Endometrial microvascular endothelial cells (primary cell): ENCODE results near the gene PTCD3. TPM values are rescaled to one million over a fixed set of nuclear protein-coding genes. Genes with fewer than 3 reads are reported as not detected.

Experiments used
- in situ Hi-C: cut with HindIII; loops from 2 replicates; pipeline ENCODE4 v1.10.0; 2017; ENCODE audit warnings: low sequenced_read_pairs, low pct_unique_long_range_greater_than_20kb; ENCODE audit errors: inconsistent ontology term
- total RNA-seq: library from RNA; depleted of rRNA; stranded (reverse); fragments of >200 nt; gene quantifications from one replicate; pipeline ENCODE4 v1.2.3, GENCODE V29; 2015; ENCODE audit errors: inconsistent ontology term

Gene PTCD3
- total RNA-seq, 1 donor from 2014 or later: 54.7 TPM

DNA sequence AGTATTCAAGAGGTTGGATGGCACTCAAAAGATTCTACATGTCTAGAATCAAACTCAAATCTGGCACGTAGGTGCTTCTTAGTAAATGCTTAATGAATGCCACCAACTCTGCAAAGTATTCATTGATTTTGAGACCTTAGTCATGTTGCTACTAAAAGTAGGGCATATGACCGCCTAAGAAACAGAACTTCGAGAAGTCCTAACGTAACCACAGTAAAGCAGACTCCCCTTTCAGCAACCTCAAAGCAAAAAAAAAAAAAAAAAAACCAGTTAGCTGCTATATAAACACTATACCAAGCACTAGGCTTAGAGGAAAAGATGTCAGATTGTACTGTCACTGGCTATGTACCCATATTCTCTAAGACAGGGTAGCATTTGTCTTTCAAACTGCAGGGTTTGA is 33.9 kb downstream of the PTCD3 start:
- in situ Hi-C loops: no loop called here

DNA sequence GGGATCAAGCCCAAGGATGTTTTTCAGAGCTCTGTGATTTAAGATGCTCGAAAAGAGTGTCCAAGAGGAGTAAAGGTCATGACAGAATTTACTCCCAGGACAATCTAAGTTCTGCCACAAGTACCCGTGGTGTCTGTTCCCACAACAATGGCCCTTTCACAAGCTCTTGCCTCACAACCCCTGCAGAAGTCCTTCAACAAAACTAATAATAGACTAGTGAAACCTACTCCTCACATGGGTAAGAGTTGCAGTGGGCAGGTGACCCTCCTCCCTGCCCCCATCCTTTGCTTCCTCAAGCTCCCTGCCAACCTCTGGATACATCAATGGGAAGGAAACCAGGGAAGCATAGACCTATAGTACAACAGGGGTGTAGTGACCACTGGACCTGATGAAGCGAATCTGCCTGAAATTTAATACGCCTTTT is 34.9 kb downstream of the PTCD3 start:
- in situ Hi-C loops: no loop called here

DNA sequence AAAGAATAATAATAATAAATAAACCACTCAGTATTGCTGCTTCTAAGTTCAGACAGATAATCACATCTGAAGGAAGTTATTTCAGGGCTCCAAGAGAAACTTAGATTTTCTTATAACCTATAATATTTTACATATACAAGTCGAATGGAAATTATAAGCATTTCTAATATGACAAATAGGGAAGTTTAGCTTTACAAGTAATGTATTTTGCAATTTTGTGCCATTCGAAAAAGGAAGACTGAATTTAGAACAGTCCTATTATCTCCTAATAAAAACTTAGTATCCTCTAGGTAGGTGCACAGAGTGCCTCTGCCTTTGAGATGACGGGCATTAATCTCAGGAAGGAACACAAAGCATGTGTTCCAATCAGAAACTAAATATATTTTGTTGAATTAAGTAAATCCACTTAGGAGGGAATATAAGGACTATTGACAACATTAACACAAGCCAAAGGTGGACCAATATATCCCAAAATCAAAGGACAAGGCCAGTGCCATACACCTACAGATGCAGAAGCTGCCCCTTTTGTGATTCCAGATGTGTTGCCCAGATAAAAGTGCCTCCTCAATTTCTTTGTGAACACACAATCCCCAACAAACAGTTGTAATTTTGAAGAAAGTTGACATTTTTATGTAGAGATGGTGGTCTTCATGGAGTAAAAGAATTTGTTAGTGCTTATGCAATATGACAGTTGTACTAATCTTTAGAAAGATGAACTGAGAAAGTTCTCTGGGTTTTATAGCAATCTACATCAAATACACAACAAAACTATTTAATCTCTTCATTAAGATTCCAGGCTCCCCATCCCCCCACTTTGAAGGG is 36.6 kb downstream of the PTCD3 start:
- in situ Hi-C loops: no loop called here

DNA sequence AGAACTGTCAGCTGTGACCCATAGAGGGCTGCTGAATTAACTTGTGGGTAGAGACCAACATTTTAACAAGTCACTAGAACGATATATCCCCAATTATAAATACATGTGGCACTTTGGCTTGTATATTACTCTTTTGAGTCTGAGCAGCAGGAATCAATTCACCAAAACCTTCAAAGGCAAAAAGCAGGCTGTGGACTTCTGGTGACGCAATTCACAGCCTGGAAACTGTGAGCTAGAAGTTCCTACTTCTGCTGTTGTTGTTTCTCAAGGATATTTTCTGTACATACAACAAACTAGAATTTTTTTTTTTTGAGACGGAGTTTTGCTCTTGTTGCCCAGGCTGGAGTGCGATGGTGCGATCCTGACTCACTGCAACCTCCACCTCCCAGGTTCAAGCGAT is 37.3 kb downstream of the PTCD3 start:
- in situ Hi-C loops: no loop called here

DNA sequence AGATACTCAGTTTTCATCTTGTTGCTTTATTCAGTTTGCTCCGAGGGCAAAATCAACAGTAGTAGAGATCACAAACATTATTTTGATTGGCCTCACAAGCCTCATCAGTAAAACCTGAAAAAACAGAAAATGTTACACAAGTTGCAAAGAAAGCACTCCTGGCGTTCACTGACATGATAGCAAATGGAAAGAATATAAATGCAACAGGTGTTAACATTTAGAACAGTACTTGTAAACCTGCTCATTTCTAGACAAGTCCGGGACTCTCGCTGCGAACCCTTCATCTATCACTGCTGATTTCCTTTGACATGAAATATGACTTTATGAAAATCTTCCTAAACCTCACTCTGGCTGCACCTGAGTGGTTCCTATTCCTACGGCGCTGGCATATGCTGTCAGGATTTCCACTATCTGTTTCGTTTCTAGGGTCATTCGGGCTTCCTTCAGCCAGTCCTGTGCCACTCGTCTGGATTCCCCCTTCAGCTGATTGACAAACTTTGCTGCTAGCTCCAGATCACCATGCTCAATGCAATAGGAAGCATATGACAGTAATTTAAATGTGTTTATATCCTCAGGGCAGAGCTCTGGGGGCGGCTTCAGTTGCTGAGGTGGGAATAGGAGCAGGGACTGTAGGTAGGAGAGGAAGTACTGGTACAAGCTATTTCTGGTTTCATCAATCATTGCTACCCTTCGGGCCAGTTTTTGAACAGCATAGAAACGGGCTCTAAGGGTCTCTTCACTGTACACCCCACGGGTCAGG is 38.1 kb downstream of the PTCD3 start:
- in situ Hi-C loops: no loop called here

DNA sequence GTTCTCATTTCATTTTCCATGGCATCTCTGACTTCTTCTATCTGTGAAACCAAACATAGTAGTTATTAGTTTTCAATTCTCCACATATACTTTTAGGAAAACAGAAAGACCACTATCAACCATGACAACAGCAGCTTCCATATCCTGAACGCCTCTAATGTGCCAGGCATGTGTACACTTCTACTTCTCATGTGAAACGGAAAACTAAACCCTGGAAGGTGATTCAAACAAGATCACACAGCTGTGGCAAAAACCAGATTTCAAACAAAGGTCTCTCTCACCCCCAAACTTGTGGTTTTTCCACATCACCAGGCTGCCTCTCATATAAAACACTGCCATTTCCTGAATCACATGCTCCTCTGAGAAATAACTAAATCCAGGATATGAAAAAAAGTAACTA is 41.8 kb downstream of the PTCD3 start:
- in situ Hi-C loops: no loop called here

DNA sequence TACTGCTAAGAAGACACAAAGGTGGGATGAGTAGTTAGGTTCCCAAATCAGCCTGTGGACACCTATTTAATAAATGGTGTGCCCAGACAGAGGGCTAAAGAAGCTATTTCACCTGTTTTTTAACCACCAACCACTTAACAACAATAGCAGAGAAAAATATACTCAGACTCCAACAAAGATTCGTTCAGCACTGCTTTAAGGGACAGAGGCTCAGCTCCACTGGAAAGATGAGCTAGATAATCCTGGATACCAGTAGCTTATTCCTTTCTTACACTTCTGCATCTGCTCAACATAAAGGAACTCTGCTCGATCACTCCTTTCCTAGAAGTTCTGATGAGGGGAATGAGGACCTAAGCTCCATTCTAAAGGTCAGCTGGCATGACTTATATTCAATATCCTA is 44.5 kb downstream of the PTCD3 start:
- in situ Hi-C loops: no loop called here

DNA sequence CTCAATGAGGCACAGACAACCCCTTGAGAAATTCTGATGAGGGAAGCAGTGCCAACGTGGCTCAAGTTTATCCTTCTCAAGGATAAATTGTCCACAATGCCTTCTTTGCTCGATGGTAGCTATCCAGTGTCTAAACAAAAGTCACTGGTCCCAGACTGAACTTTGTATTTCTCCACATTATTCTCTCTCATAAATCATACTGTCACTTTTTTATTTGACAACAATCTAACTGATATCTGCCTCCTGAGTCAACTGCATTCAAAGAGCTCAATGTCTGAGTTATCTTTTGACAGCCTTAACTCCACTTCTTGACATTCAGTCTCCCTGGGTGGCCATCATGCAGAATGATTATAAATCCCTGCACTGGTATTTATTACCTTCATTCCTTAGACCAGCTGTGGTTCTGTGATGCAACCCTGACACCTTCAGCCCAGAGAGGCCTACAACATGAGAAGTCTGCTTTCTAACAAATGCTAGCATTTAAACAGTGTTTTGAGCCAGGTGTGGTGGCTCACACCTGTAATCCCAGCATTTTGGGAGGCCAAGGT is 51.0 kb downstream of the PTCD3 start:
- in situ Hi-C loops: no loop called here

DNA sequence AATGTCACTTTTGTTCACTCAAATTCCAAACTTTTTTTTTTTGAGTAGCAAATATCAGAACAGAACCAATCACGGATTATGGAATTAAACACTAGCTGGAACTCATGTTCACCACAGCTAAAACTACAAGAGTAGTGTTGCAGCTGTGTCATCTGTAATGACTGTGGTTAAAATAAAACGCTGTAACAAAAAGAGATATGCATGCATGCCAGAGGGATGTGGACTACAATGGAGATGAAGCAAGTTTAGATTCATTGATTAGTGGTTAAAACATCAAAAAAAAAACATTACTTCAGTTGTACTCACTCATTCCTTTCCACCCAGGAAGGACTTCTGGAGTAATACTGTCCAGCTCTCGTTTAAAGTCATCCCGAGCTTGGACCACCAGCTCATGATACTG is 52.3 kb downstream of the PTCD3 start:
- in situ Hi-C loops: no loop called here

DNA sequence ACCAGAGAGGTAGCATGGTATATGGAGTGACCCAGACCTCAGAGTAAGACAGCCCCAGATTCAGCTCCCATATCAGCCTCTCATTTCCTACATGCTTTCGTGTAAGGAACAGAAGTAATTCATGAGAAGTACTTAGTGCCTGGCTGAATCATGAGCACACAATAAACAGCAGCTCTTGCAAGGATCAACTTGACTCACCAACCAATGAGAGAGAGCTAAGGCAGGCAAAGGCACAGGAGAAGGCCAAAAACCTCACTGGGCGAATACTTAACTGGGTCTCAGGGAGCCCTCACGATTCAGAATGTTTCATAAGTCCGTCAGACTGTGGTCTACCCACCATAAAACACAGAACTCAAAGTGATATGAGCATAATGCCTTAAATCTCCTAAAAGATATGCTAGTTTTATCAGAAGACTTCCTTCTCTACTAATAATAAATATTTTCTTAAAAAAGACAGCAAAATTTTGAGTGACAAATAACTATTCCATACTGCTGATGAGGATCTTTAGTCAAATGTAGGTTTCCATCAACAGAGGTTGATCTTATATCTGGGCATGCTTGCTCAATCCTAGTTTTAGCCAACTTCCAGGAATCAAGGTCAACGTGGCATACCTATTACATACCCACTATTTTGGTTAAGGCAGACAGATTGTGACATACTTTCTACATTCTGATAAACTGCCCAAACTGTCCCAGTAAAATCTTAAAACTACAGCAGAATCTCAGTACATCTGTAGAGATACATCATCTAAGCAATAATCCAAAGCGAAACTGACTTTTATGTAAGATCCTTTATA is 54.3 kb downstream of the PTCD3 start:
- in situ Hi-C loops: no loop called here

DNA sequence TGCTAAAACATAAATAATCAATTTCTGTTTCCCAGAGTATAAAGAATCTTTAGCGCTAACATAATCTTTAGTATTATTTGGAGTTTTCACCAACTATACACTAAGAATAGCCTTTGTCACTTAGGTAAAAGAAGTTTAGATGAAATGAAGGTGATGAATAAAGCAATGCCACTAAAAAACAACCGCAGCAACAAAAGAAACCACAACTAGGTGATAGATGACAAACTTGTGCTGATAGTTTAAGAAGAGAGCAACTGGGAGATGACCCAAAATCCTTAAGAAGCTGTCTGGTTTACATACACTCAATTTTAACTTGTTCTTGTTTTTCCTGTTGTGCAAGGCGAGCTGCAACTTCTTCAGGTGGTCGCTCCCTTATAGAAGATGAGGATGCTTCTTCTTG is 64.4 kb downstream of the PTCD3 start:
- in situ Hi-C loops: no loop called here

DNA sequence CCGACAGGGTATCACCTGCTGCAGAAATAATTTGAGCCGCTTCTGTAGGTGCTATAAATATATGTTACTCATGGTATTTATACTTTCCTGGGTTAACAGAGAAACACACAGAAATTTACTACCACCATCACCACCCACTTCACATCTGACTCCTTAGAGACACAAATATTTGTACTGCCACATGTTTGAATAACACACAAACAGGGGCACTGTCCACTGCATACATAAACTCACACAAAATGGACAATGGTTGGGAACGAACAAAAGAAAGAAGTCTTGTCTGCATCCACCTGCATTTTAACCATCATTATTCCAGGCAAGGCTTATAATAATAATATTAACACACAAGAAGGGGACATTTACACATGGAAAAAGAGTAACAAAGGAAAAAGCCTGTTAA is 65.3 kb downstream of the PTCD3 start:
- in situ Hi-C loops: no loop called here

DNA sequence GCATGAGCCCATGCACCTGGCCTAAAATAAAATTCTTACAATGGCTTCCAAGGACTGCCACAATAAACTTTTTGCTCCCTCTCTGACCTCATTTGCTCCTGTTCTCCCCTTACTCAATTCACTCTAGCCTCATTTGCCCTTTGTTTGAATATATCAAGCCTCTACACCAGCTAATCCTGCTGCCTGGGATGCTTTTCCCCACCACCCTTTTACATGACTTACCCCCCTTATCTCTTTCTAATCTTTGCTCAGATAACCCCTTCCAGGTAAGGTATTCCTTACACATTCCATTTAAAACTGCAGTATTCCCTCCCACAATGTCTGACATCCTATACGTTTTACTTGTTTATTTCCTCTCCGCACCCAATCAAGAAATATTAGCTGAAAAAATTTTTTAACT is 66.6 kb downstream of the PTCD3 start:
- in situ Hi-C loops: no loop called here

DNA sequence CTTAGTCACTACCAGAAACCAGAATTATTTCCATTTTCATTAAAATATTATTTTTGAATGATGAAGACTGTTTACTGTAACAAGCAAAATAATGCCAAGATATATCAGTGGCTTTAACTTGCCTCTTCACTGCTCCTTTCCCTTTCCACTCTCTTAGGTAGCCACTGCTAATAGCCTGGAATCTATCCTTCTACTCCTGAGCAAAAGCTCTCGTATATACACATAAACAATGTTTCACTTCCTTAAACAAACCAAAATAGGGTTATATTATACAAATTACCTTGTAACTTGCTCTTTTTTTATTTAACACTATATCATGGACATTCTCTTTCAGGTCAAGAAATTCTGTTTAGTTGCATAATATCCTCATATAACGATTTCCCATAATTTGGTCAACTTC is 68.4 kb downstream of the PTCD3 start:
- in situ Hi-C loops: no loop called here

DNA sequence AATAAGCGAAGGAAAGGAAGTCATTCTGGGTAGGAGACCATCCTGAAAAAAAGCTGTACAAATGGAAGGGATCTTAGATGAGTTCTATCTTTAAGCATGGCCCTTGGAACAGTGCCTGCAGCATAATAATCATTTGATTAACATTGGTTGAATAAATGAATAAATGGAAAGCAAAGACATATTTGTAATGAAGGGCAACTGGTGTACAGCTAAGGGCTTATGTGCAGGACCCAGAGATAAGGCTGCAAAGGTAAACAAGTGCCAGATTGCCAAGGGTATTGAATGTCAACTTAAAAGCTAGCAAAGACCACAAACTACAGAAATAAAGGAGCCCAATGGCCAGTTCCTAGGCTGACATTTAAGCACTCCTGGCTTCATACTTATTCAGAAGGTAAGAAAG is 69.8 kb downstream of the PTCD3 start:
- in situ Hi-C loops: no loop called here

DNA sequence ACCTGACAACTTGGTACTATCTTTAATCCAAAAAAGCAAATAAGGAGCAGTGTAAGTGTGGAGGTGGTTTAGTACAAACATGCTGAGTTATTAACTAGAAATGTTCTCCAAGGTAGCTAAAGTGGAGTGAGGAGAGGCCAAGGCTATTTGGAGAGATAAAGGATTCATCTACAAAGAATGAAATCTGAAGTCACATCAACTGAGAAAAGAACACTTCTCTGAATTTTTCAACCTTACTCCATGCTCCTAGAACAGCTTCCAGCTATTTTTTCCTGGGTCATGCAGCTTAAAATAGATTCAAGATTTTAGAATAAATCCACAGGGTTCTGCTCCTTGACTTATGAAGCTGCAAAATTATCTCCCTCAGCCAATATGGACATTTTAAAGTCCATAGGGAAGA is 70.6 kb downstream of the PTCD3 start:
- in situ Hi-C loops: no loop called here

DNA sequence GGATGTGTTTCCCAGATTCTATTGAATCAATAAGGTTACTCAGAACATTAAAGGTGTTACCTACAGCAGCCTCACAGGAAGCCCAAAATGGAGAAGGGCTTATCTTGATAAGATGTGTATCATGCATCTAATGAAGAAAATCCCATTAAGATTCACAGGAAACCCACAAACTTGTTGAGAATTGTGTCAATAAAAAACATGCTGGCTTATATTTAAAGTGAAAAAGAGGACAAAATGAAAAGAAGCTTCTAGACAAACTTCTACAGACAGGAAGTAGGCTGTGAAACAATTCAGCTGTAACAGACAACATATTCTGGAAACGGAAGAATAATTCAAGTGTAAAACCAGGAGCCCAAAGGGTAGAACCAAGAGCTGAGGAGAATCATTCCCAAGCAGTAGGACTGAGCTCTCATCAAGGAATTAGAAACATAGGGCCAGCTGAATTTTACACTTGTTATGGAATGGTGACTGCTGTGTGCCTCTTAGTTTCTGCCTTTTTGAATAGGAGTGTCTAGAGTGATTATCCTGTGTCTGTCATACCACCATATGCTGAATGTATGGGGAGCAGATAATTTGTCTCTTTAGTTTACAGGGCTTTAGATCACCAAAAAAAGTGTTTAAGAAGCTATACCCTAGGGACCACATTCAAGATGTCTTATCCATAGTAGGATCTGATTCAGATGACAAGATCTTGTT is 79.6 kb downstream of the PTCD3 start:
- in situ Hi-C loops: no loop called here

DNA sequence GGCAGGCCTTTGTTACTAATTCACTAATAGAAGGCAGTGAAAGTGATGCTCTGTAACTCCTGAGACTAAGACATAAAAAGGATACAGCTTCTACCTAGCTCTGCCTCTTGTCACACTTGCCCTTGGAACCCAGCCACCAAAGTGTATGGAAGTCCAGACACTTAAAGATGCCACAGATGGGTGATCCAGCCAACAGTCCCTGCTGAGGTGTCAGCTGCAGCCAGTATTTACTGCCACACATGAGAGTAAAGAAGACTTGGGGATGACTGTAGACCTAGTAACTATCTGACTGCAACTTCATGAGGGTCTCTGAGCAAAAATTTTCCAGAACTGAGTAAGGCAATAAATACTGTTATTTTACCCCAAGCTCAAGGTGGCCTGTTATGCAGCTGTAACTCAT is 80.4 kb downstream of the PTCD3 start:
- in situ Hi-C loops: no loop called here
